GM18951 (cell line): ENCODE data around the gene ATP12A.

Experiments
- POLR2A ChIP-seq: IDR thresholded peaks from 4 replicates; pipeline ENCODE4 v1.6.1; 2011; ENCODE audit warnings: mild to moderate bottlenecking; ENCODE audit not compliant: insufficient read length, insufficient read depth; ENCODE audit errors: extremely low read depth
- in situ Hi-C: fragments of 300-500 bp; cut with MboI; formaldehyde crosslinking; loops from one replicate; pipeline ENCODE4 v1.12.0; 2022; ENCODE audit warnings: low sequenced_read_pairs, mixed read lengths, inconsistent platforms; ENCODE audit not compliant: unreplicated experiment

The ATP12A gene

GRCh38 chr13:24651718-24652345 is 28.4 kb upstream of the ATP12A start:
- no peak for TF ChIP-seq POLR2A
- in situ Hi-C loops, result no loop called here

GRCh38 chr13:24652359-24652758 is 27.8 kb upstream of the ATP12A start:
- no peak for TF ChIP-seq POLR2A
- in situ Hi-C loops, result no loop called here

DNA sequence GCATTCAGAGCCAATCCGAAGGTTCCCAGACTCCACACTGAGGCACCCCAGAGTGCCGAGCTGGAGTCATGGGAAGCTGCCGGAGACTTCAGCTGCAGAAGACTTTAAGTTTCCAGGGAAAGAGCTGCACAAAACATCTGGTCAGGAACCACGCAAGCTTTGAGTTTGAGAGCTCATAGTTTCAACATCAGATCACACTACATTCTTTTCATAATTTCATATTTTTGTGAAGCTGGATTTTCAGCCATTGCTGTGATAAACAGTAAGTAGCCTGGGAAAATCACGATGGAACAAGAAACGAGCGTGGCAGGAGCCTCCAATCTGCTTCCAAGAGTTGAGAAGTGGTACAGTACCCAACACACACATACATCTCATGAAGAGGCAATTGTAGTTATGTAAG is 25.5 kb upstream of the ATP12A start:
- in situ Hi-C loops, result no loop called here
- TF ChIP-seq POLR2A, result no peak

DNA sequence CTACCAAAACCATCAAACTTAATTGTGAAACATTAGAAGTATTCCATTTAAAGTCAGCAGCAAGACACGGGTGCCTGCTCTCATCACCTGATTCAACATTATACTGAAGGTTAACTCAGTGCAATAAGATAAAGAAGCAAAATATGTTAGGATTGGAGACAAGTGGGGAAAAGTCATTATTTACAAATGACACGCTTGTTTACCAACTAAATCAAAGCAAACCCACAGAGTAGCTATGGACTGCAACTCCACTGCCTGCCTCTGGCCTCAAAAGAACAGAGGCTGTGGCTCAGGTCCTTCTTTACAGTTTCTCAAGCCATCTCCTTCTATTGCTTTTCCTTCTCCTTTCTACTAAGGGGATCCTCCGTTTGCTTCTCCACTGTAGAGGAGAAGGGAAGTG is 21.0 kb upstream of the ATP12A start:
- TF ChIP-seq POLR2A, result no peak
- in situ Hi-C loops, result no loop called here

DNA sequence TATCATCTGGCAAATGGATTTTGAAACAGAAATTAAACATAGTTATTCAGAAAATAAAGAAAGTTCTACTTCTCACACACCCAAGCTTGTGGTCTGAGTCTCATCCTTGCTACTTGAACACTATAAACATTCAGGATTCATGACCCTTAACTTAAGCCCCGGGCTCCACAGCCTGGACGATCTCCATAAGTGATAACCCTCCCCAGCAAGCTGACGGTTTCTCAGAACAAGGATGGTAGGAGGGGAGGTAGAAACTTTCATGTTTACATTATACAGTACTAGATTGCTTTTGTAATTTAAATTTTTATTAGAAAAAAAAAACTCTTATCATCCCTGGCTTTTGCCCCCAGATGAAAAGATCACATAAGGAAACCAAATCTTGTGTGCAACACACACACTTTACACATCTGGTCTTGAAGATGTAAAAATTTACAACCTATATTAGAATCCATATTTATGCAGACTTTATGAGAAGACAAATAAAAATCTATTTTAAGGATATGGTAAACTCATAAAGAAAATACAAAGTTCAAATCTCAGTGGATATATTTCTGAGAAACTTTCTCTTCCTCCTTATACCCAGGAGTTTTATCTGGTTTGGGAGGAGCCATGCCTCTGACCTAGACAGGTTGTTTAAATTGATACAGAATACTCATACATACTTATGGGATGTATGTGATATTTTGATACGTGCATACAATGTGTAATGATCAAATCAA is 20.0 kb upstream of the ATP12A start:
- no peak for TF ChIP-seq POLR2A
- in situ Hi-C loops, result no loop called here

GRCh38 chr13:24661713-24662112 is 18.5 kb upstream of the ATP12A start:
- in situ Hi-C loops, result no loop called here

DNA sequence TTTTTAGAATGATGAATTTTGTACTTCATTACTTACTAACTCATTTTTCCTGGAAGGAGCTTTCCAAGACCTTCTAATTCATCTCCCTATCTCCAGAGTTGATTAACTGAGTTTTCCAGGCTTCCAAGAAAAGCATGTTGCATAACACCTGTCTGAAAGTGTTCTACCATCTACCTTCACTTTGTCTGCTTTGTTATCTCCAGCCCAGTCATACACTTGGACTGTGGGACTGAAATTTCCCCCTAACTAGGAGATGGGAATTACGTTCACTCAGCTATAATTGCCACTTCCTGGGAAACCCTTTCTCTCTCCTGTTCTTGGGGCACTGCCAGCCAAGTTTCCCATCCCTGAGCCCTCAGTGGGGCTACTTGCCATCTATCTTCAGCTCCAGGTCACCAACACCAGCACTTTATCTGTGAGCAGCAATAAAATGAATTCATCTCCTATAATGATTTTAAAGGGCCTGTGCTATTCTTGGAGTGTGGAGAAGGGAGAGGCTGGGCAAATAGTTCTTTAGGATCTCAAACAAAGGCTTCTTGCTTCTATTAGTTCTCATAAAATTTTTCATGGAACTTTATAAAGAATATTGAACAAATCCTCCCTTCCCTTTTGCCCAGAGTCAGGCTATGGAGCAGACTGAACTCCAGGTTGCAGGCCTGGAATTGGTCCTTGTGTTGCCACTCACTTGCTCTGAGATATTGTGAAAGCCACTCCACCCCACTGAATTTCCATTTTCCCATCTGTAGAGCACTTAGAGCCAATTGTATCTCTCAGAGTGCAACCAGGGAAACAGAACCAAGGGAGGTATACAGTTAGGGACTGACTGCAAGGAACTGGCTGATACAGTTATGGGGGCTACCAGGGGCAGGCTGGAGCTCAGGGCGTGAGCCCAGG is 17.8 kb upstream of the ATP12A start:
- TF ChIP-seq POLR2A, result no peak

More at GRCh38 chr13:24661713-24662112, 18.5 kb upstream of the ATP12A start:
- no peak for TF ChIP-seq POLR2A

DNA sequence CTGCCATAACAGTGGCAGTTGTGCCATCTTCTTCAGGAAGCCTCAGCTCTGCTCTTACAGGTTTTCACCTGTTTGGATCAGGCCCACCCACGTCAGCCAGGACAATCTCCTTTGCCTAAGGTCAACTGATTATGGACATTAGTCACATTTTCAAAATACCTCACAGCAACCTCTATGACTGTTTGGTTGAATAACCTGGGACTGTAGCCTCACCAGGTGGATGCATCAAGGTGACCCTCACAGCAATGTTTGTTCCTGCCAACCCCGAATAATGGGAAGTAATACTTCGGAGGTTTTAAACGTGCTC is 17.2 kb upstream of the ATP12A start:
- no peak for TF ChIP-seq POLR2A
- in situ Hi-C loops, result no loop called here

More for the DNA sequence above, 17.8 kb upstream of the ATP12A start:
- in situ Hi-C loops, result no loop called here

DNA sequence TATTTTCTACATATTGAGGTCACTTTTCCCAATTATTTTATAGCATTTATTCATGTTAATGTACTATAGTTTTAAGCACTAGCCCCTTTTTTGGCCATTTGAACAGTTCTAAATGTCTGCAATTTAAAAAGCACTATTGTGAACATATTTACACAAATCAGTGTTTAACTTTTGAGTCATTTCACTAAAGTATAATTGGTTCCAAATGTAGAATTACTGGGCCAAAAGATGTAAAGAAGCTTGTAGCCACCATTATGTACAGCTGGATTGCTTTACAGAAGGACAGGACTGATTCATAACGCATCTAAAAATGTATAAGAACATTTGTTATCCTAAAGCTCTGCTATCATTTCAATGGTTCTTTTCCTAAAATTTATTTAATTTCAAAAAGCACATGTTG is 16.6 kb upstream of the ATP12A start:
- in situ Hi-C loops, result no loop called here
- no peak for TF ChIP-seq POLR2A

DNA sequence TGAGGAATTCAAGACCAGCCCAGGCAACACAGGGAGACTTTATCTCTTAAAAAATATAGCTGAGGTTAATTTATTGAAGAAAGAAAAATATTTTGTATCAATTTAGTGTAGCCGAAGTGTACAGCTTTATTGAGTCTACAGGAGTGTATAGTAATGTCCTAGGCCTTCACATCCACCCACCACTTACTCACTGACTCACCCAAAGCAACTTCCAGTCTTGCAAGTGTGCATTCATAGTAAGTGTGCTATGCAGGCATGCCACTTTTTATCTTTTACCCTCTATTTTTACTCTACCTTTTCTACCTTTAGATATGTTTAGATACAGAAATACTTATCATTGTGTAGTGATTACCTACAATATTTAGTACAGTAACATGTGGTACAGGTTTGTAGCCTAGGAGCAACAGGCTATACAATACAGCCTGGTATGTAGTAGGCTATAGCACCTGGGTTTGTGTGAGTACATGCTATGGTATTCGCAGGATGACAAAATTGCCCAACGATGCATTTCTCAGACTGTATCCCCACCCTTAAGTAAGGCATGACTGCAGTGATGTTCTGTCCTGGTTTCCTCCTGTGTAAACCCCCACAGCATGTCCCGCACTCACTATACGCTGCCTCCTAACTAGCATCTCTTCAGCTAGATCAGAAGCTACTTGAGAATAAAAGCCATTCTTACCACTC is 15.3 kb upstream of the ATP12A start:
- no peak for TF ChIP-seq POLR2A
- in situ Hi-C loops, result no loop called here

GRCh38 chr13:24668511-24668910 is 11.7 kb upstream of the ATP12A start:
- no peak for TF ChIP-seq POLR2A
- in situ Hi-C loops, result no loop called here

DNA sequence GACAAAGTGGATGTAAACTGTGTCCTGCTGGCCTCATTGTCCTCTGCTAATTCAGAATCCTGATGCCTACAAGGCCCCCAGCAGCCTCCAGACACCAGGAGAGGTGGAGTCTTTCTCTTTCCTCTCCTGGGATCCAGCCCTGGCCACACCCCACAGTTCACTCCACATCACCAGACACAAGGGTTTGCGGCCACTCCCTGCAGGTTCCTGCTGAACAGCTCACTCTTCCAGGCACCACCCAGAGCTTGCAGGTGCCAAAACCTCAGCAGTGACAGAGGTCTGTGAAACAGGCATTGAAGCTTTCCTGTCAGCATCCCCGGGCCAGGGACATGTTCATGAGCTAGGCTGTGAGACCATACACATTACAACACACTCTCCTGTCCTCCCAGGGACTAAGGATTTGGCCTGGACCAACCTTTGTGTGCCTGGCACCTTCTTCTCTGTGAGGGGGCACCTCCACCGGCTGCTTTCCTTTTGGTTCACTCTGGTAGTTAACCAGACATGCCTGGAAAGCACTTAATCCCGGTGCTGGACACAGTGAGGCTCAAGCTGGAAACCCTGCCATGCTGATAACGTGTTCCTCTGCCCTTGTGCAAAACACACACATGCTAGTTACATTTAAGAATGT is 11.1 kb upstream of the ATP12A start:
- no peak for TF ChIP-seq POLR2A
- in situ Hi-C loops, result no loop called here

DNA sequence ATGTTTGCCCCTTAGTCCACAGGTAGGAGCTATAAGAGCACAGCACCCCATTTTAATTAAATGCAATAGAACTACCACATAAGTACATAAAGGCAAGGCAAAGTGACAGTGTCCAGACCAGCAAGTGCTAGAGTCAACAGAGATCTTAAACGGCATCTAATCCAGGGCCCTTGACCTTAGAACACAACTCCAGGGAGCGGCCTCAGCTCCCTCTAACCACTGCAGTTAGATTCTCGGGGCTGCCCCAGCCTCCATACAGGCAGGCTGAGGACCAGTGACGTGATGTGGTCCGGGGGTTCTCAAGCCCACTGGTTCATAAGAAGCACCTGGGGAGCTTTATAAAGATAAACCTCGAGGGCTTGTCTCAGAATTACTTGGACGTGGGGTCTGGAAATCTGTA is 10.0 kb upstream of the ATP12A start:
- in situ Hi-C loops, result no loop called here
- no peak for TF ChIP-seq POLR2A
